Measurements from ENCODE around the gene OR4D2.
"Not testable (repeated sequence)": the region's sequence is repeated elsewhere in the genome, so short reads cannot be mapped to it uniquely, and the experiment has no call there.

Gene OR4D2

GRCh38 chr17:58166682-58167081 lies at the start of gene OR4D2:
Gene OR4D2, plus strand, starts transcription at chr17:58166982. Its CDS starts 2,674 bp downstream, at chr17:58169656.
- no peak for DNase-seq

DNA sequence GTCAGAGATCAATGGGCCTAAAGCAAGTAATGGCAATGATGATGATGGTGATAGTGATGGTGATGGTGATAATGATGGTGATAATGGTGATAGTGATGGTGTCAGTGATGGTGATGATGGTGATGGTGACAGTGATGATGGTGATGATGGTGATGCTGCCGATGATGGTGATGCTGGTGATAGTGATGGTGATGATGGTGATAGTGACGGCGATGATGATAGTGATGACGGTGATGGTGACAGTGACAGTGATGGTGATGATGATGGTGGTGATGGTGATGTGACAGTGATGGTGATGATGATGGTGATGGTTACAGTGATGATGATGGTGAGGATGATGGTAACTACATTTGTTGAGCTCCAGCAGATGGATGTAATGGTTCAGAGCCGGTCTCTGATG lies 49.4 kb upstream of the OR4D2 start:
- DNase-seq: no peak

- DNase-seq: no peak
These were observed 47.3 kb upstream of the OR4D2 start for GRCh38 chr17:58119491-58119890.

DNA sequence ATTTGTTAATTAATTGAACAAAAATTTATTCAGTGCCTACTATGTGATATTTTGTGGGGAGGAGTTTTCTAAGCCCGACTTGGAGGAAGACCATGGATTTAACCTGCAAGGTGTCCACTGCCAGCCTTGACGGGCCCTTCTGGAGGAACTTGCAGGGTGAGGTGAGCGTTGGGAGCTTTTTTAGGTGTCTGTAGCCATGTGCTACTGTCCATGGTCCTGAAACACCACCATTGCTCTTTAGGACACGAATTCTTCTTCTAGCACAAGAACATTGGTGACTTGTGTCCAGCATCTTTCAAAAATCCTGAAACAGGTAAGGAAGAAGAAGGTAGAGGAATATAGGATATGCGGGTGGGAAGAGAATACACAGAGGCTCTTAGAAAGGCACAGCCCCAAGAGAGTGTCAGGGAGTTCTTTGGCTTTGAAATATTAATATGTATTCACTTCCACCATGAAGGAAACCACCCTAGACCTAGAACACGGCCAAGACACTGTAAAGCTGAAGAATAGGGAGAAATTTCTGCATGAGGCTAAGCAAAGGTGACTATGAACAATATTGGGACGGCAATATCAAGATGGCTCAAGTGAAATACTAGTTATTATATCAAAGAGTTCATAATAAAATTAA lies 46.5 kb upstream of the OR4D2 start:
- peak; percentile 63 for DNase-seq

GRCh38 chr17:58121925-58122324 lies 44.9 kb upstream of the OR4D2 start:
- DNase-seq: peak; percentile 73

GRCh38 chr17:58127846-58128245 lies 38.9 kb upstream of the OR4D2 start:
- no peak for DNase-seq

DNA sequence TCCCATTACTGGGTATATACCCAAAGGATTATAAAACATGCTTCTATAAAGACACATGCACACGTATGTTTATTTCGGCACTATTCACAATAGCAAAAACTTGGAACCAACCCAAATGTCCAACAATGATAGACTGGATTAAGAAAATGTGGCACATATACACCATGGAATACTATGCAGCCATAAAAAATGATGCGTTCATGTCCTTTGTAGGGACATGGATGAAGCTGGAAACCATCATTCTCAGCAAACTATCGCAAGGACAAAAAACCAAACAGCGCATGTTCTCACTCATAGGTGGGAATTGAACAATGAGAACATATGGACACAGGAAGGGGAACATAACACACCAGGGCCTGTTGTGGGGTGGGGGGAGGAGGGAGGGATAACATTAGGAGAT lies 34.1 kb upstream of the OR4D2 start:
- not testable (repeated sequence) for DNase-seq

GRCh38 chr17:58136669-58137279 lies 30.0 kb upstream of the OR4D2 start:
- no peak for DNase-seq

GRCh38 chr17:58141505-58141904 lies 25.3 kb upstream of the OR4D2 start:
- no peak for DNase-seq

DNA sequence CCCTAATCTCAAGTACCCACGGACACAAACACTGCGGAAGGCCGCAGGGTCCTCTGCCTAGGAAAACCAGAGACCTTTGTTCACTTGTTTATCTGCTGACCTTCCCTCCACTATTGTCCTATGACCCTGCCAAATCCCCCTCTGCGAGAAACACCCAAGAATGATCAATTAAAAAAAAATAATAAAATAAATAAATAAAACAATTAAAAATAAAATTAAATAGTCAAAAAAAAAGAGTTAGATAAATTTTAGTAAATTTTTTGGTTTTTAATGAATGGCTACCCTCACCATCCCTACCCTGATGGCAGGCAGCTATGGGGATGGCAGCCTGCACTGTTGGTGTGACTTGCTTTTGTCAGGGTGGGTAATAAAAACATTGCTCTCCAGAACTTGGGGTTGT lies 23.4 kb upstream of the OR4D2 start:
- not testable (repeated sequence) for DNase-seq

GRCh38 chr17:58144801-58145200 lies 22.0 kb upstream of the OR4D2 start:
- DNase-seq: no peak

DNA sequence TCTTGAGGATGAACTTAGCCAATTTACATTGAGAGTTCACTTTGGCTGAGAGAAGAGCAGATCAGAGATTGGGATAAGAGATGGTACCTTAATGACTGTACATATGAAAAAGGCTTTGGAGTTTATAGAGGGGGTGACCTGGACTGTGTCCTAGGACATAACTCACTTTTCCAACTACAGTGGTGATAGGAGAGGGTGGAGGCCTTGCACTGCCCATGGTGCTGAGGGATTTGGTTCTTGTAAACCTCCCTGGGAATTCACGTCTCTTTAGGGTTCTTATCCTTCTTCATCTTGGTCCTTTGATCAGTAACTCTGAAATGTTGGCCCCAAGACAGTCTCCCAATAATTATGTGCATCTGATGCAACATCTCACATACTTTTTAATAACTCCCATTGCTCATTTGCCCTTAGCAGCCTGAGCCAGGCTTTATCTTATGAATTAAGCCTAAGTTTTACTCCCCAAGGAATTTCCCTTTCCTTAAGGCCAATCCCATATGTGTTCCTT lies 18.8 kb upstream of the OR4D2 start, which contains the start of gene OR4D1:
Gene OR4D1, plus strand, starts transcription at position 455 of the 505 bp plus-strand sequence. CDS start 6,770 bp downstream, outside the sequence.
- no peak for DNase-seq

DNA sequence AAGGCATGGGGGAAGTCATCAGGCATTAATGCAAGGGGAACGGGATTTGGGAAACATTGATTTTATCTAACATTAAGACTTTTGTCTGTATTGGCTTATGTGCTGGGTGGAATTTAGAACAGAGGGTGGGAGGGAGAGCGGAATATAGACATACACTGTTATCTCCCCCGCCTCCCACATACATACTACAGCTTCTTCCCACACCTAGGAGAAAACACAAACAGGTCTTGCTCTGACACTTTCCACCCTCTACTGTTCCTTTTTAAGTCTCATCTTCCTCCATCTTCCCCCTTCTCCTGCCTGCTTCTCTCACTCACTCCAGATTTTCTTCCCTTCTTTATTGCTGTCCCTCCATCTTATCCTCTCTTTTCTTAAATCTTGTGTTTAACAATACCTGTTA lies 18.2 kb upstream of the OR4D2 start:
- DNase-seq: no peak

DNA sequence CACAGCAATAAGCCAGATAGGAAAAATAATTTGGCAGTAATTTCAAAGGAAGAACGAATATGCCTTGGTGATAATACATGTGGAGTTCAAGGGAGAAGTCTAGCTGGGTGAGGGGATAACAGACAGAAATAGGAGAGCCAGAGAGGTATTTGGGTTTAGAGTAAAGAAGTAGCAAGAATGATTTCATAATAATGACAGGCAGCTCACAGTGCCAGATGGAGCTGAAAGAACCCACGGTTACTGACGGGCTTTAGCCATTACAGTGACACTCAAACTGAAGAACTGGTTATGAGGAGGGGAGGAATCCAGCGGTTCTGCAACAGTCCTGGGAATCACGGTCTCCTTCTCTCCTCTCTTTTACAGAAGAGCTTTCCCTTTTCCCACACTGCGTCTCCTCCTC lies 16.4 kb upstream of the OR4D2 start:
- DNase-seq: no peak

DNA sequence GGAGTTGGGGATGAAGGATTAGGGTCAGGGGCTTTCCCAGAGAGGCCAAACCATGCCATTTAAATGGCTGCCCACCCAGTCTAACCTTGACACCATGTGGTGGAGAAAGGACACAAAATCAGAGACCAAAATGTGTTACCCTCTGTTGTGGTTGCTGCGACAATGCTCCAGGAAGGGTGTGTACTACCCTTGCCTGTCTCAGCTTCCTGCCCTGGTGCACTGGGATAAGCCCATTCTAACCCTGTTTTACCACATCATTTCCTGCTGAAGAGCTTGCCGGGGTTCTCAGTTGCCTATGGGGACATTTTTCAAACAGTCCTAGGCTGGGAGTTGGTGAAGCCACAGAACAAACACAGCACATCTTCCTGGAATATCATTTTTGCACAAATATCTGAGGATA lies 13.7 kb upstream of the OR4D2 start:
- peak; percentile 86 for DNase-seq

DNA sequence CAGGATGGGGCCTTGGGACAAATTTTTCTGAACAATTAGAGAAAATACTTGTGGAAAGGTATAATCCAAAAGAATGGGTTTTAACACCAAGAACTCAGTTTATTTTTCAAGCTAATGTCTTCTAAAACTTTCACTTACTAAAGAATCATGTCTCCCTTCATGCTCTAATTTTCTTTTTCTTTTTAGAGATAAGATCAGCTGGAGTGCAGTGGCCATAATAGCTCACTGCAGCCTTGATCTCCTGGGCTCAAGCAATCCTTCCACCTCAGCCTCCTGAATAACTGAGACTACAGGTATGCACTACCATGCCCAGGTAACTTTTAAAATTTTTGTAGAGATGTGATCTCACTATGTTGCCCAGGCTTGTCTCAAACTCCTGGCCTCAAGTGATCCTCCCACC lies 13.1 kb upstream of the OR4D2 start:
- DNase-seq: no peak

DNA sequence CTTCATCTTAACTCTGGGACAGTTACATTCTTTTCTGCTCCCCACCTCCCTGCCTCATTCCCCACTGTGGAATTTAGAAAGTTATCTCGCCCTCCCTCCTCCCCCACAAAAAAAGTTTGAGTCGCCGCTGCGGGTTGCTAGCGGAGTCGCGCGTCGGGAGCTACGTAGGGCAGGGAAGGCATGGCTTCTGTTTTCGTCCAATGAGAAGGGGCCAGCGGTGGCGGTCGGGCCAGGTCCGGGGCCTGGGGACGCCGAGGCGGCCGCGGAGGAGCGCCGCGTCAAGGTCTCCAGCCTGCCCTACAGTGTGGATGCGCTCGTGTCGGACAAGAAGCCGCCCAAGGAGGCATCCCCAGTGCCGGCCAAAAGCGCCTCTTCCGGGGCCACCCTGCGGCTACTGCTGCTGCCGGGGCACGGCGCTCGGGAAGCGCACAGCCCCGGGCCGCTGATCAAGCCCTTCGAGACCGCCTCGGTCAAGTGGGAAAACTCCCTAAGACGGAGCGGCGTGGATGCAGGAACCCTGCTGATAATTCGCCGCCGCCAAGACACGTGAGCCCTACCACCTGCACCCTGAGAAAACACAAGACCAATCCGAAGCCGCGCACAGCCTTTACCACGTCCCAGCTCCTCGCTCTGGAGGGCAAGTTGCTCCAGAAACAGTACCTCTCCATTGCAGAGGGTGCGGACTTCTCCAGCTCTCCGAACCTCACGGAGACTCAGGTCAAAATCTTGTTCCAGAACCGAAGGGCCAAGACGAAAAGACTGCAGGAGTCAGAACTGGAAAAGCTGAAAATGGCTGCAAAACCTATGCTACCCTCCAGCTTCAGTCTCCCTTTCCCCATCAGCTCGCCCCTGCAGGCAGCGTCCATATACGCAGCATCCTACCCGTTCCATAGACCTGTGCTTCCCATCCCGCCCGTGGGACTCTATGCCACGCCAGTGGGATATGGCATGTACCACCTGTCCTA lies 9.7 kb upstream of the OR4D2 start:
- peak; percentile 73 for DNase-seq

- no peak for DNase-seq
These were observed 8.6 kb upstream of the OR4D2 start for GRCh38 chr17:58158181-58158580.

- no peak for DNase-seq
These were observed 5.2 kb upstream of the OR4D2 start for GRCh38 chr17:58161566-58161965.

DNA sequence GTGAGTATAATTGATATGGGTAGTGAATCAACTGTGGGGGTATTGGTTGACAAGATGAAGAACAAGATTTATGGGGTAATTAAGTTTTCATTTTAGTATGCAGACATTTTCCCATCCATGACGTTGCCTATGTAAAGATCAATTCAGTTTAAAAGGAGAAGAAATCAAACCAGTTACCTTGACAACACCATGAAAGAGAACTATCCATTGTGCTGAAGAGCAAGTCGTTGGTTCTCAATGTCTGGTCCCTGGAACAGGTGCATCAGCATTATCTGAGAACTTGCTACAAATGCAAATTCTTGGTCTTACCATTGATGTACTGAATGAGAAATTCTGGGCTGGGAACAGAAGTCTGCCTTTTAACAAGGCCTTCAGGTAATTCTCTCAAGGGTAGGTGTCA lies 801 bp upstream of the OR4D2 start:
- no peak for DNase-seq

- DNase-seq: peak; percentile 29
These were observed 3.8 kb downstream of the OR4D2 start for GRCh38 chr17:58170622-58171021.

- peak; percentile 73 for DNase-seq
These were observed 5.7 kb downstream of the OR4D2 start for GRCh38 chr17:58172369-58173071.

GRCh38 chr17:58174871-58175270 lies 8.1 kb downstream of the OR4D2 start:
- no peak for DNase-seq
